Measurements from ENCODE around the gene JPT2.

The JPT2 gene

GRCh38 chr16:1634541-1634940 lies 43.5 kb upstream of the JPT2 start:
- no peak for TF ChIP-seq CTCF (IDR thresholded peaks at IDR 0.05; ENCODE audit: control insufficient read depth, insufficient read depth, low read depth, low read length, missing control alignments)
- no peak for DNase-seq (ENCODE audit: low read depth)
- no peak overlapping the region for H3K4me3 ChIP-seq (ENCODE audit: control insufficient read depth, low read depth, low read length)

GRCh38 chr16:1635070-1635469 lies 43.0 kb upstream of the JPT2 start:
- no peak overlapping the region for H3K4me3 ChIP-seq (ENCODE audit: control insufficient read depth, low read depth, low read length)
- no peak for TF ChIP-seq CTCF (IDR thresholded peaks at IDR 0.05; ENCODE audit: control insufficient read depth, insufficient read depth, low read depth, low read length, missing control alignments)
- DNase-seq (ENCODE audit: low read depth): no peak

GRCh38 chr16:1637526-1637925 lies 40.6 kb upstream of the JPT2 start:
- no peak overlapping the region for H3K4me3 ChIP-seq (ENCODE audit: control insufficient read depth, low read depth, low read length)
- no peak for TF ChIP-seq CTCF (IDR thresholded peaks at IDR 0.05; ENCODE audit: control insufficient read depth, insufficient read depth, low read depth, low read length, missing control alignments)
- DNase-seq (ENCODE audit: low read depth): no peak

- no peak for TF ChIP-seq CTCF (IDR thresholded peaks at IDR 0.05; ENCODE audit: control insufficient read depth, insufficient read depth, low read depth, low read length, missing control alignments)
- H3K4me3 ChIP-seq (ENCODE audit: control insufficient read depth, low read depth, low read length): no peak overlapping the region
- DNase-seq (ENCODE audit: low read depth): no peak
Measured at GRCh38 chr16:1638757-1639156, 39.3 kb upstream of the JPT2 start.

- no peak for DNase-seq (ENCODE audit: low read depth)
- TF ChIP-seq CTCF (IDR thresholded peaks at IDR 0.05; ENCODE audit: control insufficient read depth, insufficient read depth, low read depth, low read length, missing control alignments): no peak
- H3K4me3 ChIP-seq (ENCODE audit: control insufficient read depth, low read depth, low read length): no peak overlapping the region
Measured at GRCh38 chr16:1639282-1639681, 38.8 kb upstream of the JPT2 start.

- no peak overlapping the region for H3K4me3 ChIP-seq (ENCODE audit: control insufficient read depth, low read depth, low read length)
- no peak for TF ChIP-seq CTCF (IDR thresholded peaks at IDR 0.05; ENCODE audit: control insufficient read depth, insufficient read depth, low read depth, low read length, missing control alignments)
- no peak for DNase-seq (ENCODE audit: low read depth)
Measured at GRCh38 chr16:1639860-1640259, 38.2 kb upstream of the JPT2 start.
